ENCODE measurements around the gene RNF166.

DNA sequence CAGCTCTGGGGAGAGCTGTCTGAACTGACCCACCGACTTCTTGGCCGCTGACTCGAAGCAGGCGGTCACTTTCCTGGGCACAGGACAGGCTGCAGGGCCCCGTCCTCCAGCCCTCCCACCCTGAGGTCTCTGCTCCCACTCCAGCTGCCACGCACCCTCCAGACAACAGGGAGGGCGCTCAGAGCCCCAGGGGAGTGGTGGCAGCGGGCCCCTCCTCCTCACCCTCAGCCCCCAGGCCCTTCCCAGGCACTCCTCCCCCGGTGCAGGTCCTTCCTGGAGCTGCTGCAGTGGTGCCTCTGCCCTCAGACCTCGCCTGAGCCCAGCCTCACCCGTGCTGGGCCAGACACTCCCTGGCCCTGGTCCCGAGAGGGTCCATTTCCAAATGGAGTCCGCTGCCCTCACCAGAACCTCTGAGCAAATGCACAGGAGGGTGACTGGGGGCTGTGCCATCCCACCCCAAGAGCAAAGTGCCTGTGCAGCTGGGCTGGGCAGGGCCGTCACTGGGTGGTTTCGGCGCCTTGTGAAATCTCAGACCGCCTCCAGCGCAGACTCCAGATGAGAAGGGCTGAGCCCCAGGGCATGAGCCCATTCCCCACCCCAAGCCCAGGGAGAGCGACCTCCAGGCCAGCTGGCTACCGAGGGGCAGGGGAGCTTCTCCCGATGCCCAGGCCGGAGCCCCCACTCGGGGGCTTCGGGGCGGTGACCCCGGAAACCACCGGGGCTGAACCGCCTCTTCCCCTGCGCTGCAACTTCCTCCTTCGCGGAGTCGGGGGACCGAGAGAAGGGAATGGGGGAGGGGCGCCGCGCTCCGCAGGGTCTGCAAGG, 56.1 kb downstream of the RNF166 start:
- TF ChIP-seq, protein P1, sequence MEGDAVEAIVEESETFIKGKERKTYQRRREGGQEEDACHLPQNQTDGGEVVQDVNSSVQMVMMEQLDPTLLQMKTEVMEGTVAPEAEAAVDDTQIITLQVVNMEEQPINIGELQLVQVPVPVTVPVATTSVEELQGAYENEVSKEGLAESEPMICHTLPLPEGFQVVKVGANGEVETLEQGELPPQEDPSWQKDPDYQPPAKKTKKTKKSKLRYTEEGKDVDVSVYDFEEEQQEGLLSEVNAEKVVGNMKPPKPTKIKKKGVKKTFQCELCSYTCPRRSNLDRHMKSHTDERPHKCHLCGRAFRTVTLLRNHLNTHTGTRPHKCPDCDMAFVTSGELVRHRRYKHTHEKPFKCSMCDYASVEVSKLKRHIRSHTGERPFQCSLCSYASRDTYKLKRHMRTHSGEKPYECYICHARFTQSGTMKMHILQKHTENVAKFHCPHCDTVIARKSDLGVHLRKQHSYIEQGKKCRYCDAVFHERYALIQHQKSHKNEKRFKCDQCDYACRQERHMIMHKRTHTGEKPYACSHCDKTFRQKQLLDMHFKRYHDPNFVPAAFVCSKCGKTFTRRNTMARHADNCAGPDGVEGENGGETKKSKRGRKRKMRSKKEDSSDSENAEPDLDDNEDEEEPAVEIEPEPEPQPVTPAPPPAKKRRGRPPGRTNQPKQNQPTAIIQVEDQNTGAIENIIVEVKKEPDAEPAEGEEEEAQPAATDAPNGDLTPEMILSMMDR (IDR thresholded peaks at IDR 0.05; ENCODE audit: low read depth, low read length, poor library complexity, severe bottlenecking) = no peak
- TF ChIP-seq EZH2phosphoT487 (IDR thresholded peaks at IDR 0.05; ENCODE audit: borderline replicate concordance, low read length) = no peak

Data from DOHH2 (cell line).